ENCODE data around the gene LACTB. TPM values are rescaled to one million over a fixed set of nuclear protein-coding genes. Genes with fewer than 3 reads are reported as not detected.
A peak's percentile ranks its signal among the peaks of the same experiment; 100 is the strongest.
"Not testable (repeated sequence)": the region's sequence is repeated elsewhere in the genome, so short reads cannot be mapped to it uniquely, and the experiment has no call there.

The LACTB gene
- total and polyA plus RNA-seq, 10 of the 15 experiments (the other 5 are each of a cell fraction or from before 2014, with no cell fraction given): 5.0 to 35.3 (median 16.6) TPM

DNA sequence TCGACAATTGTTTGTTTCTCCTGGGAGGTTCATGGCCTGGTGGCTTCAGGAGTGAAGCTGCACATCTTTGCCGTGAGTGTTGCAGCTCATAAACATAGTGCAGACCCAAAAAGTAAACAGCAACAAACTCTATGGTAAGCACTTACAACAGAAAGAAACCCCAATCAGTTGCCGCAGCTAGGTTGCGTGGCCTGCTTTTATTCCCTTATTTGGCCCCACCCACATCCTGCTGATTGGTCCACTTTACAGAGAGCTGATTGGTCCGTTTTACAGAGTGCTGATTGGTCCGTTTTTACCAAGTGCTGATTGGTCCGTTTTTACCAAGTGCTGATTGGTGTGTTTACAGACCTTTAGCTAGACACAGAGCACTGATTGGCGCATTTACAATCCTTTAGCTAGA, 16.3 kb upstream of the LACTB start:
- H2AFZ ChIP-seq (ENCODE audit: control insufficient read depth, low read depth, low read length); H4K20me1 ChIP-seq (ENCODE audit: control insufficient read depth, insufficient read depth); H3K36me3 ChIP-seq (ENCODE audit: control insufficient read depth in 2 of 2, insufficient read depth in 2 of 2, low read length in 1 of 2); SMC1A ChIA-PET (ENCODE audit: uncharacterized antibody, unreplicated experiment); DNase-seq (ENCODE audit: low read depth, low spot score); in situ Hi-C loops (cut with MboI); intact Hi-C loops (cut with micrococcal nuclease; ENCODE audit: unreplicated experiment); H3K9me3 ChIP-seq (replicated peaks; ENCODE audit: control insufficient read depth, insufficient read depth, low read length); H3K4me1 ChIP-seq (ENCODE audit: control insufficient read depth, insufficient read depth, low read length); H3K27me3 ChIP-seq (replicated peaks in 1 of 2; ENCODE audit: control insufficient read depth in 2 of 2, insufficient read depth in 2 of 2, low read length in 1 of 2); H3K27ac ChIP-seq (ENCODE audit: control insufficient read depth, insufficient read depth); H3K79me2 ChIP-seq (ENCODE audit: control insufficient read depth, insufficient read depth, low read length); H3K4me2 ChIP-seq (ENCODE audit: control insufficient read depth, insufficient read depth); H3K4me3 ChIP-seq; RAD21 ChIA-PET (ENCODE audit: unreplicated experiment); POLR2A ChIA-PET; BruUV-seq (replicated peaks); ATAC-seq; CTCF ChIA-PET; H3K9ac ChIP-seq (ENCODE audit: control insufficient read depth, insufficient read depth, low read length); FAIRE-seq: not testable (repeated sequence)
- TF ChIP-seq NFYB (IDR thresholded peaks at IDR 0.05; ENCODE audit: insufficient read depth, low read depth, low read length): peak; percentile 70
- WGBS (ENCODE audit: insufficient coverage, insufficient replicate concordance, low lambda C conversion rate, missing lambda C conversion rate): 61% methylated on average over 8 of the region's 8 CpGs

DNA sequence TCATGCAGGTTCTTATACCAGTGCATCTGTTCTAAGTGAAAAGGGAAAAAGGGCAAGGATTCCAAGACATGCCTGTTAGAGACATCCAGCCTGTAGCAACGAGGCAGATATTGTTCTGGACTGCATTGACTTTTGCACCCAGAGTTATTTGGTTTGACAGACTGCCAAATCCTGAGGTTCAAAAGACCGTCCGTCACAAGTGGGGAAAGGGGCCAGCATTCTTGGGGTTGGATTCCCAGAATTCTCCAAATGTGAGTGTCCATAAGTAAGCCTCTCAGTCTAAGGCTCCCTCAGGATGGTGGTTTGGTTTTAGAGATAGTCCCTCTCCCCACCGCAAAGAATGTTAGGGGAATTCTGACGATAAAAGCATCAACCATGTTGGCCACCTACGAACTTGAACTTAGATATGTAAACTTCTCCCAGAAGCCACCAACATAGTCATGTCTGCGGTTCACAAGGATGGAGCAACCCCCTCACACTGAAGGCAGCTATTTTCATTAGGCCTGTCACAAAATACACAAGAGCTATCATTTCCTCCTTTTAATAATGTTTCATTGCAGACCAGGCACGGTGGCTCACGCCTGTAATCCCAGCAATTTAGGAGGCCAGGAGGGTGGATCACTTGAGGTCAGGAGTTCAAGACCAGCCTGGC, 13.6 kb upstream of the LACTB start:
- WGBS (ENCODE audit: insufficient coverage, insufficient replicate concordance, low lambda C conversion rate, missing lambda C conversion rate): 38% methylated on average over 9 of the region's 9 CpGs
- CTCF ChIA-PET: interaction anchor here (1.2 kb wide), 1 partner anchor 15 kb away, joined by 3 read pairs; no protein-coding TSS in a partner anchor
- no peak overlapping the region for H2AFZ ChIP-seq (ENCODE audit: control insufficient read depth, low read depth, low read length)

More for the DNA sequence above, 13.6 kb upstream of the LACTB start:
- Histone ChIP-seq H4K20me1 (ENCODE audit: control insufficient read depth, insufficient read depth) (no peaks in the 10 kb centered on the region), H3K4me3 (no peak overlapping the region), H3K9me3 (replicated peaks; ENCODE audit: control insufficient read depth, insufficient read depth, low read length) (no peaks in the 10 kb centered on the region; the same call in 2 of the 3 replicates), H3K36me3 (ENCODE audit: control insufficient read depth in 2 of 2, insufficient read depth in 2 of 2, low read length in 1 of 2) (no peaks in the 10 kb centered on the region), H3K79me2 (ENCODE audit: control insufficient read depth, insufficient read depth, low read length) (no peaks in the 10 kb centered on the region), H3K27me3 (replicated peaks in 1 of 2; ENCODE audit: control insufficient read depth in 2 of 2, insufficient read depth in 2 of 2, low read length in 1 of 2) (no peaks in the 10 kb centered on the region; a peak in 2 of 4 replicates), H3K9ac (ENCODE audit: control insufficient read depth, insufficient read depth, low read length) (no peak overlapping the region), H3K4me2 (ENCODE audit: control insufficient read depth, insufficient read depth) (no peak overlapping the region), H3K27ac (ENCODE audit: control insufficient read depth, insufficient read depth) (no peak overlapping the region), H3K4me1 (ENCODE audit: control insufficient read depth, insufficient read depth, low read length) (no peaks in the 10 kb centered on the region)
- no peak for DNase-seq (ENCODE audit: low read depth, low spot score)
- no peak for FAIRE-seq
- POLR2A ChIA-PET: no interaction called here
- no TSS peak for BruUV-seq (replicated peaks)
- in situ Hi-C loops (cut with MboI) (no loop called here), intact Hi-C loops (cut with micrococcal nuclease; ENCODE audit: unreplicated experiment) (no loop called here)
- RAD21 ChIA-PET (ENCODE audit: unreplicated experiment): no interaction called here
- no peak for ATAC-seq
- TF ChIP-seq ATF7 (IDR thresholded peaks at IDR 0.05; ENCODE audit: low read depth) (no peak), RBBP5 (conservative IDR thresholded peaks at IDR 0.05) (no peak), CBX5 (IDR thresholded peaks at IDR 0.05; ENCODE audit: low read depth) (no peak), EED (IDR thresholded peaks at IDR 0.05; ENCODE audit: low read depth) (no peak), MTA3 (IDR thresholded peaks at IDR 0.05; ENCODE audit: borderline replicate concordance, low read length) (no peak), YBX1 (IDR thresholded peaks at IDR 0.05) (no peak), RUNX3 (IDR thresholded peaks at IDR 0.05; ENCODE audit: low read length) (no peak), BMI1 (IDR thresholded peaks at IDR 0.05; ENCODE audit: borderline replicate concordance) (no peak), ZNF207 (IDR thresholded peaks at IDR 0.05; ENCODE audit: borderline replicate concordance) (no peak), HCFC1 (IDR thresholded peaks at IDR 0.05; ENCODE audit: low read length) (no peak), NFIC (IDR thresholded peaks at IDR 0.05; ENCODE audit: low read depth, low read length) (no peak)
- TF ChIP-seq, protein P1, sequence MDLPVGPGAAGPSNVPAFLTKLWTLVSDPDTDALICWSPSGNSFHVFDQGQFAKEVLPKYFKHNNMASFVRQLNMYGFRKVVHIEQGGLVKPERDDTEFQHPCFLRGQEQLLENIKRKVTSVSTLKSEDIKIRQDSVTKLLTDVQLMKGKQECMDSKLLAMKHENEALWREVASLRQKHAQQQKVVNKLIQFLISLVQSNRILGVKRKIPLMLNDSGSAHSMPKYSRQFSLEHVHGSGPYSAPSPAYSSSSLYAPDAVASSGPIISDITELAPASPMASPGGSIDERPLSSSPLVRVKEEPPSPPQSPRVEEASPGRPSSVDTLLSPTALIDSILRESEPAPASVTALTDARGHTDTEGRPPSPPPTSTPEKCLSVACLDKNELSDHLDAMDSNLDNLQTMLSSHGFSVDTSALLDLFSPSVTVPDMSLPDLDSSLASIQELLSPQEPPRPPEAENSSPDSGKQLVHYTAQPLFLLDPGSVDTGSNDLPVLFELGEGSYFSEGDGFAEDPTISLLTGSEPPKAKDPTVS (IDR thresholded peaks at IDR 0.05; ENCODE audit: low read depth, low read length): no peak
- SMC1A ChIA-PET (ENCODE audit: uncharacterized antibody, unreplicated experiment): interaction anchor here (0.7 to 1.3 kb wide), 3 partner anchors 14 to 29 kb away, joined by 3 read pairs; no protein-coding TSS in a partner anchor
